ENCODE measurements around the gene SERPINA5. TPM values are rescaled to one million over a fixed set of nuclear protein-coding genes. Genes with fewer than 3 reads are reported as not detected.

Gene SERPINA5
- total RNA-seq, 4 donors from 2014 or later, result 2.3 to 8.4 (median 3.7) TPM

GRCh38 chr14:94612174-94612573, 30.9 kb downstream of the SERPINA5 start, which contains the start of gene SERPINA3:
Gene SERPINA3 (plus strand): TSS chr14:94612391. CDS start chr14:94614442, 2,051 bp downstream.
- peak; percentile 79 for ATAC-seq
- Histone ChIP-seq H3K9me3 (peaks cover 0 to 13% (median 0%) of the 10 kb centered on the region in 3 donors), H3K36me3 (peaks cover 0 to 3% of the 10 kb centered on the region in 2 donors), H3K27ac (peak within 1 kb of the TSS in 3 of 4 donors; percentile 54 to 70 (median 68)), H3K27me3 (no peaks in the 10 kb centered on the region), H3K4me1 (peaks cover 0 to 16% (median 0%) of the 10 kb centered on the region in 3 donors), H3K4me3 (peak within 1 kb of the TSS in 1 of 2 donors; percentile 44)
- peak; percentile 78 for TF ChIP-seq POLR2AphosphoS5 (IDR thresholded peaks at IDR 0.05)
- TF ChIP-seq POLR2A (IDR thresholded peaks at IDR 0.05), result peak in 1 of 2 donors; percentile 63
- TF ChIP-seq EP300 (IDR thresholded peaks at IDR 0.05), result no peak
- no peak for TF ChIP-seq CTCF (IDR thresholded peaks at IDR 0.05)
- WGBS, 2 donors (ENCODE audit: low coverage in 1 of 2), result 43 to 62% methylated on average over 3 to 4 of the region's 4 CpGs

GRCh38 chr14:94612580-94613554, 31.6 kb downstream of the SERPINA5 start:
- Histone ChIP-seq H3K9me3 (peaks cover 0 to 20% (median 0%) of the 10 kb centered on the region in 3 donors), H3K4me3 (peak overlapping the region in 1 of 2 donors; percentile 44), H3K36me3 (peaks cover 0 to 4% of the 10 kb centered on the region in 2 donors), H3K4me1 (peaks cover 0 to 16% (median 0%) of the 10 kb centered on the region in 3 donors), H3K27ac (peak overlapping the region in 3 of 4 donors; percentile 54 to 70 (median 68)), H3K27me3 (no peaks in the 10 kb centered on the region)
- ATAC-seq, result peak; percentile 48
- no peak for TF ChIP-seq CTCF (IDR thresholded peaks at IDR 0.05)
- no peak for TF ChIP-seq EP300 (IDR thresholded peaks at IDR 0.05)
- peak; percentile 9 for TF ChIP-seq POLR2AphosphoS5 (IDR thresholded peaks at IDR 0.05)
- 39 to 55% methylated on average over 2 to 6 of the region's 9 CpGs for WGBS, 2 donors (ENCODE audit: low coverage in 1 of 2)

- WGBS, 2 donors (ENCODE audit: low coverage in 1 of 2), result 69 to 82% methylated on average over 5 to 14 of the region's 20 CpGs
- H3K4me3 ChIP-seq, result peak overlapping the region in 1 of 2 donors; percentile 44
- H3K36me3 ChIP-seq, result peaks cover 0 to 11% of the 10 kb centered on the region in 2 donors
- TF ChIP-seq CTCF (IDR thresholded peaks at IDR 0.05), result no peak
- no peak for TF ChIP-seq POLR2AphosphoS5 (IDR thresholded peaks at IDR 0.05)
- TF ChIP-seq POLR2A (IDR thresholded peaks at IDR 0.05), result no peak
- no peak for TF ChIP-seq EP300 (IDR thresholded peaks at IDR 0.05)
- H3K27me3 ChIP-seq, result no peaks in the 10 kb centered on the region
- ATAC-seq, result no peak
- peaks cover 0 to 31% (median 2%) of the 10 kb centered on the region in 3 donors for H3K9me3 ChIP-seq
- H3K4me1 ChIP-seq, result peaks cover 0 to 16% (median 0%) of the 10 kb centered on the region in 3 donors
- H3K27ac ChIP-seq, result peak overlapping the region in 2 of 4 donors; percentile 68 to 70
These were observed 32.8 kb downstream of the SERPINA5 start for GRCh38 chr14:94613720-94614644.

GRCh38 chr14:94614802-94615201, 33.6 kb downstream of the SERPINA5 start:
- WGBS, 2 donors (ENCODE audit: low coverage in 1 of 2), result 88% methylated on average over 3 to 5 of the region's 7 CpGs
- Histone ChIP-seq H3K27ac (no peak overlapping the region), H3K4me1 (peaks cover 0 to 16% (median 0%) of the 10 kb centered on the region in 3 donors), H3K9me3 (peaks cover 0 to 39% (median 2%) of the 10 kb centered on the region in 3 donors), H3K36me3 (peaks cover 0 to 19% of the 10 kb centered on the region in 2 donors), H3K4me3 (peak overlapping the region in 1 of 2 donors; percentile 21), H3K27me3 (no peaks in the 10 kb centered on the region)
- no peak for TF ChIP-seq POLR2A (IDR thresholded peaks at IDR 0.05)
- no peak for TF ChIP-seq POLR2AphosphoS5 (IDR thresholded peaks at IDR 0.05)
- TF ChIP-seq EP300 (IDR thresholded peaks at IDR 0.05), result no peak
- no peak for TF ChIP-seq CTCF (IDR thresholded peaks at IDR 0.05)
- ATAC-seq, result no peak

Data from gastroesophageal sphincter (tissue), 4 donors.